SU-DHL-6 (cell line): ENCODE measurements around the gene CAMKK1.

Experiments used
- H2AFZ ChIP-seq: fragments of 200-600 bp; sonication (generic); 2 replicates; pipeline ENCODE4 v1.6.1; 2014; ENCODE audit warnings: low read depth, mild to moderate bottlenecking, moderate library complexity, mixed read lengths, antibody characterized with exemption, low read length; ENCODE audit not compliant: severe bottlenecking
- H3F3A ChIP-seq: fragments of 200-600 bp; shearing (Covaris generic); 2 replicates; pipeline ENCODE4 v1.6.0; 2016; ENCODE audit warnings: antibody characterized with exemption, mild to moderate bottlenecking; ENCODE audit not compliant: insufficient read depth
- H3K27ac ChIP-seq: fragments of 200-600 bp; sonication (generic); 2 replicates; pipeline ENCODE4 v1.5.1; 2016; ENCODE audit warnings: low read depth, mild to moderate bottlenecking, low read length, moderate library complexity, mixed read lengths
- H3K27me3 ChIP-seq: fragments of 200-600 bp; sonication (generic), shearing (Covaris generic); 2 replicates; pipeline ENCODE4 v1.6.0; 2014; ENCODE audit warnings: mild to moderate bottlenecking, low read length
- H3K36me3 ChIP-seq: fragments of 200-600 bp; sonication (generic); 2 replicates; pipeline ENCODE4 v1.6.1; 2014; ENCODE audit warnings: mild to moderate bottlenecking, low read length, mixed read lengths
- H3K4me2 ChIP-seq: fragments of 300-600, 200-600 bp; shearing (Covaris generic), sonication (generic); 2 replicates; pipeline ENCODE4 v1.6.0; 2014; ENCODE audit warnings: low read length, low read depth, mild to moderate bottlenecking; ENCODE audit not compliant: poor library complexity, severe bottlenecking
- H3K4me3 ChIP-seq: fragments of 200-600 bp; sonication (generic); 2 replicates; pipeline ENCODE4 v1.5.1; 2014; ENCODE audit warnings: antibody characterized with exemption, low read length, mild to moderate bottlenecking, mixed read lengths; ENCODE audit not compliant: insufficient read depth, poor library complexity, severe bottlenecking
- H3K79me2 ChIP-seq: fragments of 200-600 bp; sonication (generic); 2 replicates; pipeline ENCODE4 v1.6.1; 2014; ENCODE audit warnings: mild to moderate bottlenecking, low read length, moderate library complexity; ENCODE audit not compliant: insufficient read depth
- H3K9ac ChIP-seq: fragments of 200-600 bp; sonication (generic); 2 replicates; pipeline ENCODE4 v1.7.0; 2014; ENCODE audit warnings: mild to moderate bottlenecking, low read length
- H3K9me2 ChIP-seq: fragments of 200-600 bp; sonication (generic); replicated peaks from 2 replicates; pipeline ENCODE4 v1.6.1; 2014; ENCODE audit warnings: low read length; ENCODE audit not compliant: insufficient read depth
- H3K9me3 ChIP-seq: fragments of 200-600 bp; sonication (generic); 2 replicates; pipeline ENCODE4 v1.6.1; 2014; ENCODE audit warnings: low read length, mixed read lengths; ENCODE audit not compliant: insufficient read depth
- H4K20me1 ChIP-seq: fragments of 200-600 bp; sonication (generic); 2 replicates; pipeline ENCODE4 v1.6.1; 2014; ENCODE audit warnings: low read depth, mild to moderate bottlenecking, antibody characterized with exemption, low read length, moderate library complexity, mixed read lengths
- EZH2phosphoT487 ChIP-seq: fragments of 200-600 bp; sonication (generic), shearing (Covaris generic); conservative IDR thresholded peaks from 2 replicates; pipeline ENCODE4 v1.6.1; 2018; ENCODE audit warnings: mild to moderate bottlenecking, antibody characterized with exemption, low read length, moderate library complexity, mixed read lengths
- TF ChIP-seq, protein P1 (sequence below): fragments of 200-600 bp; sonication (generic); IDR thresholded peaks from one replicate; pipeline ENCODE4 v1.5.1; 2017; ENCODE audit warnings: antibody characterized with exemption, mild to moderate bottlenecking, low read length, moderate library complexity; ENCODE audit not compliant: insufficient read depth, poor library complexity, severe bottlenecking

CAMKK1 gene

DNA sequence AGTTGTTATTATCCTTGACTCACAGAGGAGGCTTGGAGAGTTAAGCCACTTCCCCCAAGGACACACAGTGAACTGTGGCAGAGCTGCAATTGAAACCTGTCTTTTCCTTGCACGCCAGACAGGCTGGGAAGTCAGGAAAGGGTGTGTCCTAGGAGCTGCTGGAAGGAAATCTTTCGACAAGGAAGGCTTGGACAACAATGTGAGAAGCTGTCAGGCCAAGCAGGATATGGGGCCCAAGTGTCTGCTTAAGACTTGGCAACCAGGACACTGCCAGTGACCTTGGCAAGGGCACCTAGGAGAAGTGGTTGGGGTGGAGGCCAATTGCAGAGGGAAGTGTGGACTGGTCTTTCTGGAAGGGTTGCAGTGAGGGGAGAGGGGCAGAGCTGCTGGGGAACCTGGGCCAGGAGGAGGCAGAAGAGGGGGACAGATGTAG lies 2.1 kb upstream of the CAMKK1 start:
- Histone ChIP-seq H3K27me3 (no peaks in the 10 kb centered on the region), H3K9ac (no peak overlapping the region), H3K27ac (no peak overlapping the region)

DNA sequence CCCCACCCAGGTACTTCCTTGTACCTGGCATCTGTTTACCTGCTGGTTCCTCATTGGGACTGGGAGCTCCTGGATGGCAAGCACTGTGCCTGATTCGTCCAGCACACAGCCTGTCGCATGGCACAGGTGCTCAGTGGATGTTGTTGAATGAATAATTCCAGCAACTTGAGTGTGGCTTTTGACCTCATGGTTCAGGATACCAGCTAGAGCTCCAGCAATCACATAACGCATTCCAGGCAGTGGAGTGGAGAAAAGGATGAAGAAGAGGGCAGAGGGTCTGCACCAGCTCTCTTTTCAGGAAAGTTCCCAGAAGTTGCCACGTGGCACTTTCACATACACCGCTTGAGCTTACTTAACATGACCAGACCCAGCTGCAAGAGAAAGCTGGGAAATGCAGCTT lies 1.3 kb upstream of the CAMKK1 start:
- no peak overlapping the region for H3K9ac ChIP-seq
- no peaks in the 10 kb centered on the region for H3K36me3 ChIP-seq
- H3K9me3 ChIP-seq: no peaks in the 10 kb centered on the region
- no peak overlapping the region for H3K27ac ChIP-seq
- H4K20me1 ChIP-seq: no peaks in the 10 kb centered on the region
- H3K9me2 ChIP-seq: no peaks in the 10 kb centered on the region
- no peaks in the 10 kb centered on the region for H3K79me2 ChIP-seq
- no peak overlapping the region for H3K4me2 ChIP-seq
- no peak overlapping the region for H2AFZ ChIP-seq
- no peak overlapping the region for H3K4me3 ChIP-seq
- H3F3A ChIP-seq: peaks cover 5% of the 10 kb centered on the region
- H3K27me3 ChIP-seq: no peaks in the 10 kb centered on the region
- no peak for TF ChIP-seq EZH2phosphoT487
- TF ChIP-seq, protein P1, sequence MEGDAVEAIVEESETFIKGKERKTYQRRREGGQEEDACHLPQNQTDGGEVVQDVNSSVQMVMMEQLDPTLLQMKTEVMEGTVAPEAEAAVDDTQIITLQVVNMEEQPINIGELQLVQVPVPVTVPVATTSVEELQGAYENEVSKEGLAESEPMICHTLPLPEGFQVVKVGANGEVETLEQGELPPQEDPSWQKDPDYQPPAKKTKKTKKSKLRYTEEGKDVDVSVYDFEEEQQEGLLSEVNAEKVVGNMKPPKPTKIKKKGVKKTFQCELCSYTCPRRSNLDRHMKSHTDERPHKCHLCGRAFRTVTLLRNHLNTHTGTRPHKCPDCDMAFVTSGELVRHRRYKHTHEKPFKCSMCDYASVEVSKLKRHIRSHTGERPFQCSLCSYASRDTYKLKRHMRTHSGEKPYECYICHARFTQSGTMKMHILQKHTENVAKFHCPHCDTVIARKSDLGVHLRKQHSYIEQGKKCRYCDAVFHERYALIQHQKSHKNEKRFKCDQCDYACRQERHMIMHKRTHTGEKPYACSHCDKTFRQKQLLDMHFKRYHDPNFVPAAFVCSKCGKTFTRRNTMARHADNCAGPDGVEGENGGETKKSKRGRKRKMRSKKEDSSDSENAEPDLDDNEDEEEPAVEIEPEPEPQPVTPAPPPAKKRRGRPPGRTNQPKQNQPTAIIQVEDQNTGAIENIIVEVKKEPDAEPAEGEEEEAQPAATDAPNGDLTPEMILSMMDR: no peak

More for the DNA sequence above, 2.1 kb upstream of the CAMKK1 start:
- H2AFZ ChIP-seq: no peak overlapping the region
- H3K4me2 ChIP-seq: no peak overlapping the region
- H3K9me2 ChIP-seq: no peaks in the 10 kb centered on the region
- TF ChIP-seq EZH2phosphoT487: no peak
- TF ChIP-seq, protein P1: no peak
- no peaks in the 10 kb centered on the region for H3K9me3 ChIP-seq
- H3F3A ChIP-seq: peaks cover 5% of the 10 kb centered on the region
- no peak overlapping the region for H3K4me3 ChIP-seq
- no peaks in the 10 kb centered on the region for H4K20me1 ChIP-seq
- H3K36me3 ChIP-seq: no peaks in the 10 kb centered on the region
- H3K79me2 ChIP-seq: no peaks in the 10 kb centered on the region

DNA sequence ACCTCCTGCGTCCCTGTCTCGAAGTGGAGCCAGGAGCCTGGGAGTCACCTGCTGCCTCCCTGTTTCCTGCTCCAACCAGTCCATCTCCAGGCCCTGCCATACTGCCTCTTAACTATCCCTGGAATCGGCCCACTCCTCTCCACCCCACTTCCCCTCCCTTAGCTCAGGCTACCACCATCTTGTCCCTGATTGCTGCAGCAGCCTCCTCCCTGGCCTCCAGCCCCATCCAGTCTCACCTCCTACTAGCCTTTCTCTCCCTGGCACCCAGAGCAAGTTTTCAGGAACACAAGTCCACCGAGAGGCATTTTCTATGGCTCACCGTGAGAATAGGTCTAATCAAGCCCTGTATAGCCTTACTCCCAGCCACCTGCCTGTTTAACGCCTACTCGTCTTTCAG lies 865 bp upstream of the CAMKK1 start:
- Histone ChIP-seq H3K9ac (peak overlapping the region; percentile 64), H3K27ac (no peak overlapping the region), H3K79me2 (no peaks in the 10 kb centered on the region), H3K9me2 (no peaks in the 10 kb centered on the region), H3F3A (peaks cover 5% of the 10 kb centered on the region), H3K4me3 (peak overlapping the region; percentile 64), H2AFZ (peak overlapping the region; percentile 95), H4K20me1 (no peaks in the 10 kb centered on the region), H3K36me3 (no peaks in the 10 kb centered on the region), H3K27me3 (no peaks in the 10 kb centered on the region), H3K4me2 (peak overlapping the region; percentile 72), H3K9me3 (no peaks in the 10 kb centered on the region)
- TF ChIP-seq, protein P1: no peak
- TF ChIP-seq EZH2phosphoT487: no peak
